Measurements from ENCODE around the gene MICAL2.

The MICAL2 gene

GRCh38 chr11:12077535-12078280, 32.7 kb upstream of the MICAL2 start:
- TF ChIP-seq EGR1 (IDR thresholded peaks at IDR 0.05): no peak
- TF ChIP-seq YY1 (IDR thresholded peaks at IDR 0.05; ENCODE audit: low read depth): no peak
- no peak for TF ChIP-seq CEBPB (IDR thresholded peaks at IDR 0.05)
- TF ChIP-seq MAX (IDR thresholded peaks at IDR 0.05): no peak
- TF ChIP-seq NFIC (IDR thresholded peaks at IDR 0.05): no peak
- TF ChIP-seq USF1 (IDR thresholded peaks at IDR 0.05): no peak
- no peak for TF ChIP-seq RAD21 (IDR thresholded peaks at IDR 0.05; ENCODE audit: low read depth)

- TF ChIP-seq NFIC (IDR thresholded peaks at IDR 0.05): peak; percentile 39; the same call in 1 of the 2 replicates
- no peak for TF ChIP-seq FOXM1 (IDR thresholded peaks at IDR 0.05; ENCODE audit: borderline replicate concordance, low read depth)
- no peak for TF ChIP-seq USF1 (IDR thresholded peaks at IDR 0.05)
- no peak for TF ChIP-seq EGR1 (IDR thresholded peaks at IDR 0.05)
- no peak for TF ChIP-seq YY1 (IDR thresholded peaks at IDR 0.05; ENCODE audit: low read depth)
- peak; percentile 44; the same call in 1 of the 2 replicates for TF ChIP-seq TEAD4 (IDR thresholded peaks at IDR 0.05)
- TF ChIP-seq TAF1 (IDR thresholded peaks at IDR 0.05; ENCODE audit: low read depth): no peak
- TF ChIP-seq MAX (IDR thresholded peaks at IDR 0.05): no peak
- no peak for TF ChIP-seq CEBPB (IDR thresholded peaks at IDR 0.05)
- peak; percentile 80; the same call in 1 of the 2 replicates for TF ChIP-seq EP300 (IDR thresholded peaks at IDR 0.05; ENCODE audit: borderline replicate concordance)
- TF ChIP-seq TCF12 (IDR thresholded peaks at IDR 0.05; ENCODE audit: low read depth): peak; percentile 78
These were observed 30.4 kb upstream of the MICAL2 start for GRCh38 chr11:12079726-12080556.

GRCh38 chr11:12083380-12083779, 27.0 kb upstream of the MICAL2 start:
- no peak for TF ChIP-seq RAD21 (IDR thresholded peaks at IDR 0.05; ENCODE audit: low read depth)
- TF ChIP-seq YY1 (IDR thresholded peaks at IDR 0.05; ENCODE audit: low read depth): no peak
- no peak for TF ChIP-seq ZBTB7A (IDR thresholded peaks at IDR 0.05; ENCODE audit: low read depth)
- no peak for TF ChIP-seq MAX (IDR thresholded peaks at IDR 0.05)
- TF ChIP-seq FOXM1 (IDR thresholded peaks at IDR 0.05; ENCODE audit: borderline replicate concordance, low read depth): no peak
- TF ChIP-seq EP300 (IDR thresholded peaks at IDR 0.05; ENCODE audit: borderline replicate concordance): no peak
- TF ChIP-seq USF1 (IDR thresholded peaks at IDR 0.05): no peak
- TF ChIP-seq CEBPB (IDR thresholded peaks at IDR 0.05): no peak
- TF ChIP-seq REST (IDR thresholded peaks at IDR 0.05; ENCODE audit: low read depth): no peak

- no peak for TF ChIP-seq REST (IDR thresholded peaks at IDR 0.05; ENCODE audit: low read depth)
- TF ChIP-seq TAF1 (IDR thresholded peaks at IDR 0.05; ENCODE audit: low read depth): no peak
- no peak for TF ChIP-seq USF1 (IDR thresholded peaks at IDR 0.05)
- no peak for TF ChIP-seq TEAD4 (IDR thresholded peaks at IDR 0.05)
- TF ChIP-seq YY1 (IDR thresholded peaks at IDR 0.05; ENCODE audit: low read depth): no peak
- no peak for TF ChIP-seq RAD21 (IDR thresholded peaks at IDR 0.05; ENCODE audit: low read depth)
- TF ChIP-seq EGR1 (IDR thresholded peaks at IDR 0.05): no peak
- TF ChIP-seq CREB1 (IDR thresholded peaks at IDR 0.05; ENCODE audit: low read depth): no peak
- TF ChIP-seq CEBPB (IDR thresholded peaks at IDR 0.05): no peak
- TF ChIP-seq NFIC (IDR thresholded peaks at IDR 0.05): no peak
- TF ChIP-seq ZBTB7A (IDR thresholded peaks at IDR 0.05; ENCODE audit: low read depth): no peak
- TF ChIP-seq TCF12 (IDR thresholded peaks at IDR 0.05; ENCODE audit: low read depth): no peak
- TF ChIP-seq EP300 (IDR thresholded peaks at IDR 0.05; ENCODE audit: borderline replicate concordance): no peak
- no peak for TF ChIP-seq MAX (IDR thresholded peaks at IDR 0.05)
- no peak for TF ChIP-seq FOXM1 (IDR thresholded peaks at IDR 0.05; ENCODE audit: borderline replicate concordance, low read depth)
These were observed 26.1 kb upstream of the MICAL2 start for GRCh38 chr11:12084256-12084655.

Data from Ishikawa (cell line).